ENCODE results near the gene AIFM2. TPM values are rescaled to one million over a fixed set of nuclear protein-coding genes. Genes with fewer than 3 reads are reported as not detected.

AIFM2 gene
- polyA plus RNA-seq, 10 donors = 1.2 to 2.7 (median 2.3) TPM

DNA sequence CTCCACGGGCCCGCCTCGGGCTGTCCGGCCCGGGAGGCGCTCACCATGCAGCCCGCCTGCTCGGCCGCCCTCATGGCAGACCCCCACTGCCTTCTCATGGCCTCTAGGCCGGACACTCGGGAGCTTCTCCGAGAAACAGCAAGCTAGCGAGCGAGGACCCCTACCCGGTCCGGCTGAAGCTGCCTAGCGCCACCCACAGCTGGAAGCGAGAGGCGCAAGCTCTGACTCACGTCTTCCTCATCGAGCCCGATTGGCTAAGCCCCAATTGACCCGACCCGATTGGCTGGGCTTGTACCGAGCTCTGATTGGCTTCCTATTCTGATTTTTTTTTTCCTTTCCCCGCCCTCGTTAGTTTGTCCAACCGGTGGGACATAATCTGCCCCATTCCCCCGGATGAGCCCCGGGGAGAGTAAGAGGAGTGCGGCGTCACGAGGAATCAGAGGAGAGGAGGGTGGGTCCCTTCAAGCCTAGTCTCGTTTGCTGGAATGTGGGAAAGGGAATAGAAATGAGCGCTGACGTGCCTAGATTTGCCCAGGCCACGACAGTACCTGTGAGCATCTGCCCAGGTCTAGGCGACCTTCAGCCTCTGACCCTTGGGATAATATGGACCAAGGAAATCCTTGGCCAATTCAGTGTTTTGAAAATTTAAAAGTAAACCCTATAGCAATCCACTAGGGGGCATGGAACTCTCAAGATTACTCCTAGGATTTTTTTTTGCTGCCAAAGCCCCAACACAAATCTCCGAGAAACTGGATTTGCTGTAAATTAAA, 14.0 kb upstream of the AIFM2 start, which contains the start of gene TYSND1:
Gene TYSND1, minus strand, starts transcription at position 212 of the 770 bp plus-strand sequence. Its CDS starts 114 bp downstream, at position 98.
- peak; percentile 99 for DNase-seq

- DNase-seq = peak; percentile 45 to 90 (median 62)
These were observed 13.3 kb upstream of the AIFM2 start for GRCh38 chr10:70145666-70146488.

GRCh38 chr10:70145166-70145665, 12.6 kb upstream of the AIFM2 start:
- DNase-seq = no peak

DNA sequence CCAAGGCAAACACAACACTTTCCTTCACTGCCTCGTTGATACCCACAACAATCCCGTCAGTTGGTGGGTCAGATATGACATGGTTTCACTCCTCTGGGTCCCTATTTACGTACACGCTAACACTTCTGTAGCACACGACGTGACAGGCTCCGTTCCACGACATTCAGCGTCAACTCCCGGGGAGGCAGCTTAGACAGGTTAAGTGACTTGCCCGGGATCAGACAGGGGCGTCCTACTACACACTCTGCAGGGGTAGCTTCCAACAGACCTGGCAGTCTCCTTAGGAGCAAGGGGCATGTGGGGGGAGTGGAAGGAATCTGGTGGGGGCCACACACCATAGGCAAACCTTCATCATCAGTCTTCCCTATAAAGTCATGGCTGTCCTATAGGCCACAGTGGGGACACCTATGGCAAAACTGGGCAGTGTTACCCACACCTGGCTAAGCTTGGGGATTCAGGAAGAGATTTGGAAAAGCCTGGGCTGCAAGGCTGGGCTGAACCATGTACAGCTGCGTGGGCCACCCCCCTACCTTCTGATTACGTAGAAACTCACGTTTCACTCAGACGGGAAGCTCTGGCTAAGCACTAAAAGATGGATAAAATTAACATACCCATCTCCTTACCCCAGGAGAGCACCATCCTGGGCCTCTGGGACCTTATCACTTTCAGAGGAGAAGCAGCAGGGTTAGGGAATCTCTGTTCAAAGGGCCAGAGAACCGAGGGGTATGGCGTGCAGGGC, 11.9 kb upstream of the AIFM2 start:
- DNase-seq = no peak

DNA sequence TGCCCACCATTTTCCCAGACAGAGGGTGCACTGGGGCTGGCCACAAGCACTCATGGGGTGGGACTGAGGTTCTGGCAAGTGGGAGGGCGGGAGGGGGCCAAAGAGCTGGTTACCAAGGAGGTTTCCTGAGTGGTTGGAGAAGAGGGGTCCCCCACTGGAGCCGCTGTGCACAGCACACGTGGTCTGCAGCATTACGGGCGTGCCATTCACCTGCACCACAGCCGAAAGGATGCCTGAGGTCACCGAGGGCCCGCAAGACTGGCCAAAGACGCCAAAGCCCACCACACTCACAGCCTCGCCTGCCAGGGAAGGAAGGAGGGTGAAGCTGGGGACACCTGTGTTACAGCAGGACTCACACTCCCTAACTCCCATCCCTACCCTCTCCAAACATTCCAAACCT, 9.9 kb upstream of the AIFM2 start:
- no peak for DNase-seq

- no peak for DNase-seq
These were observed 7.7 kb upstream of the AIFM2 start for GRCh38 chr10:70140297-70140696.

- no peak for DNase-seq
These were observed 7.3 kb upstream of the AIFM2 start for GRCh38 chr10:70139997-70140250.

- DNase-seq = no peak
These were observed 6.7 kb upstream of the AIFM2 start for GRCh38 chr10:70139151-70139996.

- DNase-seq = no peak
These were observed 5.6 kb upstream of the AIFM2 start for GRCh38 chr10:70137927-70138883.

- no peak for DNase-seq
These were observed 4.5 kb upstream of the AIFM2 start for GRCh38 chr10:70137135-70137534.

DNA sequence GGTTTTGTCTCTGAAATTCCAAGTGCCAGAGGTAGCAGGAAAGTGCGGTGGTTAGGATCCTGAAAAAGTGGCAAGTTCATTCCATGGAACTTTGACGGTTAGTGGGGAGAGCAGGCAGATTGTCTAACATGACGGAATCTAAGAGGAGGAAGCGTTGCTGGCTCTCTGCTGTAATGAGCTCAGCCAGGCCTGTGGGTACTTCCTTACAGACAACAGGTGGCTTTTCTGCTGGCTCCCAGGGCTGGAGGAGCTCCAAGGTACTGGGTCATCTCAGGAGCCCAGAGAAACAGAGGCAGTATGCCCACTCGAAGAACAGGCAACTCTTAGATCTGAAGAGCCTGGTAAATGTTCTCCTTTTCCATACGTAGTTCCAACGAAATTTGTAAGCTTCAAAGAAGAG, 3.1 kb upstream of the AIFM2 start:
- peak in 1 of 3 donors; percentile 13 for DNase-seq

- DNase-seq = no peak
These were observed 2.4 kb upstream of the AIFM2 start for GRCh38 chr10:70135046-70135445.

DNA sequence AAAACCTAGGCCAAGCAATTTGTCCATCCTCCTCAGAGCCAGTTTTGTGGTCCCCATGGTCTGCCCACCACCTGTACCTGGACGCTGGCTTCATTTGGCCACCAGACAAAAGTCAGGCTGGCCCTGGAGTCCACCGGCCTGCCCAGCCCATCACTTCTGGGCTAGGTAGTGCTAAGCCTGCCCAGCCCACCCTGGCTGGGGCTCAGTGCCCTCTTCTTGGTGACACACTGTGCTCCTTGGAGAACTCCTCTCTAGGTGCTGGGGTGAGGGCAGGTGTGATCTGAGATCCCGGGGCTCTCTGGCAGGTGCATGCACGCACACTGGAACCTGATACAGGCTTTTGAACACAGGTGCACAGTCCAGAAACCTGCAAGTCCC, 1.1 kb downstream of the AIFM2 start:
- no peak for DNase-seq

GRCh38 chr10:70130878-70131559, 1.6 kb downstream of the AIFM2 start:
- DNase-seq = no peak

- DNase-seq = no peak
These were observed 5.8 kb downstream of the AIFM2 start for GRCh38 chr10:70126700-70127395.

- no peak for DNase-seq
These were observed 6.6 kb downstream of the AIFM2 start for GRCh38 chr10:70125918-70126552.

DNA sequence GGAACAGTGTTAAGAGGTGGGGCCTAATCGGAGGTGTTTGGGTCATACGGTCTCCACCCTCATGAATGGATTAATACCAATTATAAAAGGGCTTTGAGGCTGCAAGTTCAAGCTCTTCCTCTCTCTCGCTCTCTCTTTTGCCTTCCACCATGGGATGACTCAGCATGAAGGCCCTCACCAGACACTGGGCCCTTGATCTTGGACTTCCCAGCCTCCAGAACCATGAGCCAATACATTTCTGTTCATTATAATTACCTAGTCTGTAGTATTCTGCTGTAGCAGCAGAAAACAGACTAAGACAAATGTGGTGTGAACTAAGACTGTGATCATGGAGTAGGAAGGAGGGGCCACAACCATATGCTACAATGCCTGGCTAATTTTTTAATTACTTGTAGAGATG, 7.7 kb downstream of the AIFM2 start:
- DNase-seq = no peak

DNA sequence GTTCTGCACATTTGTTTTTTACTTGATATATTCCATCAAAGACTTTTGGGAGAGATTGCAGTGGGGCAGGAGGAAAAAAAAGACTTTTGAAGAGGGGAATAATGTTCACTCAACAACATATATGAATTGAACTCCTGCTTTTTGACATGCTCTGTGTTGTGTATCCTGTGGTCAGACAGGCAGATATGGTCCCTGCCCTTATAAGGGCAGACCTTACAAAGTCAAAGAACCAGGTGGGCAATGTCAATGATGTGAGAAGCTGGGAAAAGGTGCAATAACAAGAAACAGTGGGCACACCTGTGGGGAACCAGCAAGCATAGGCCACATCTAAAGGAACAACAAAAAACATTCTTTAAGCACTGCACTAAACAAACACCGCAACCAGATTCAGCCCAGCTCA, 8.2 kb downstream of the AIFM2 start:
- no peak for DNase-seq

DNA sequence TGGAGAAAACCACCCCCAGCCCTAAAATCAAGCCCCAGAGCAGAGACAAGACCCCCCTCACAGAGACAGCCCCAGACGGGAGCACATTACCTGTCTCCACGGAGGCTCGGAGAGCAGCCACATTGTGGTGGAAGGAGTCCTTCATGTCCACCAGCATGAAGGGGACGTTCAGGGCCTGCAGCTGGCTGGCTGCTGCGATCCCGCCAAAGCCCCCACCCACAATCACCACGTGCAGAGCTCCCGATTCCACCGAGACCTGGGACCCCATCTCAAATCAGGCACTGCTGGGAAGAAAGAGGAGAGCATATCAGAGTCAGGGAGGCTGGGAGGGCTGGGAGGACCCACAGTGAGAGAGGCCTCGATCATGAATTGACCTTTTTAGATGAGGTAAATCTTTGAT, 8.8 kb downstream of the AIFM2 start:
- no peak for DNase-seq

All from muscle of back (tissue), 11 donors.